Trophoblast cell (in vitro differentiated cells and primary cell): ENCODE results near the gene TERF2IP.

Experiments
- DNase-seq, 2 donors: peaks; one replicate each; pipeline ENCODE4 v3.0.0-alpha.2; 2016
- H2AFZ ChIP-seq: 2 replicates; pipeline ENCODE4 v1.6.1; 2013; ENCODE audit warnings: low read length, moderate library complexity, mild to moderate bottlenecking; ENCODE audit not compliant: insufficient read depth, poor library complexity
- H2AK5ac ChIP-seq: 2 replicates; pipeline ENCODE4 v1.6.1; 2013; ENCODE audit warnings: mild to moderate bottlenecking, low read length
- H2BK120ac ChIP-seq: 2 replicates; pipeline ENCODE4 v1.6.1; 2013; ENCODE audit warnings: low read length, mild to moderate bottlenecking, moderate library complexity; ENCODE audit not compliant: insufficient read depth, poor library complexity
- H2BK12ac ChIP-seq: 2 replicates; pipeline ENCODE4 v1.6.1; 2013; ENCODE audit warnings: mild to moderate bottlenecking, low read length, moderate library complexity
- H2BK5ac ChIP-seq: 2 replicates; pipeline ENCODE4 v1.6.1; 2013; ENCODE audit warnings: low read length, low read depth, moderate library complexity, mild to moderate bottlenecking; ENCODE audit not compliant: poor library complexity
- H3K14ac ChIP-seq: 2 replicates; pipeline ENCODE4 v1.6.1; 2013; ENCODE audit warnings: mild to moderate bottlenecking, low read length
- H3K18ac ChIP-seq: 2 replicates; pipeline ENCODE4 v1.6.1; 2013; ENCODE audit warnings: mild to moderate bottlenecking, low read length
- H3K23ac ChIP-seq: 2 replicates; pipeline ENCODE4 v1.6.1; 2013; ENCODE audit warnings: low read length
- H3K27ac ChIP-seq: 2 replicates; pipeline ENCODE4 v1.5.1; 2013; ENCODE audit warnings: low read depth, mild to moderate bottlenecking, inconsistent platforms, low read length, moderate library complexity
- H3K27me3 ChIP-seq: 2 replicates; pipeline ENCODE4 v1.6.1; 2013; ENCODE audit warnings: inconsistent platforms, mild to moderate bottlenecking, low read length, moderate library complexity; ENCODE audit not compliant: insufficient read depth
- H3K36me3 ChIP-seq, 2 experiments: 1 replicate in 1 of 2; 2 replicates in 1 of 2; pipeline ENCODE4 v1.6.1; 2013; ENCODE audit warnings: low read length in 2 of 2, mild to moderate bottlenecking in 2 of 2, moderate library complexity in 1 of 2; ENCODE audit not compliant: insufficient read depth in 2 of 2, control insufficient read depth in 1 of 2
- H3K4ac ChIP-seq: 2 replicates; pipeline ENCODE4 v1.6.1; 2013; ENCODE audit warnings: low read depth, mild to moderate bottlenecking, low read length, moderate library complexity
- H3K4me1 ChIP-seq, 2 experiments: 1 replicate in 1 of 2; 2 replicates in 1 of 2; pipeline ENCODE4 v1.6.1; 2013; ENCODE audit warnings: low read length in 2 of 2, mild to moderate bottlenecking in 2 of 2, moderate library complexity in 1 of 2; ENCODE audit not compliant: insufficient read depth in 2 of 2, control insufficient read depth in 1 of 2
- H3K4me2 ChIP-seq: 2 replicates; pipeline ENCODE4 v1.6.1; 2013; ENCODE audit warnings: inconsistent platforms, mild to moderate bottlenecking, low read length, moderate library complexity
- H3K4me3 ChIP-seq: 2 replicates; pipeline ENCODE4 v1.5.1; 2013; ENCODE audit warnings: mild to moderate bottlenecking, low read depth, low read length, inconsistent platforms
- H3K79me1 ChIP-seq: one replicate; pipeline ENCODE4 v1.6.1; 2013; ENCODE audit warnings: low read length
- H3K79me2 ChIP-seq: 2 replicates; pipeline ENCODE4 v1.6.1; 2013; ENCODE audit warnings: low read length, mild to moderate bottlenecking; ENCODE audit not compliant: control insufficient read depth, insufficient read depth, poor library complexity
- H3K9ac ChIP-seq: 2 replicates; pipeline ENCODE4 v1.6.1; 2013; ENCODE audit warnings: mild to moderate bottlenecking, low read length
- H3K9me3 ChIP-seq: 2 replicates; pipeline ENCODE4 v1.6.1; 2013; ENCODE audit warnings: low read depth, mild to moderate bottlenecking, control low read depth, inconsistent platforms, low read length; ENCODE audit not compliant: insufficient read depth
- H4K12ac ChIP-seq: 2 replicates; pipeline ENCODE4 v1.6.1; 2013; ENCODE audit warnings: low read depth, mild to moderate bottlenecking, low read length, moderate library complexity
- H4K8ac ChIP-seq: 2 replicates; pipeline ENCODE4 v1.6.1; 2013; ENCODE audit warnings: low read depth, mild to moderate bottlenecking, low read length, moderate library complexity
- H4K91ac ChIP-seq: one replicate; pipeline ENCODE4 v1.6.1; 2013; ENCODE audit warnings: low read depth, mild to moderate bottlenecking, low read length, moderate library complexity
- WGBS: extraction: QIAGEN DNeasy Blood & Tissue Kit; methylation state at CpG from one replicate; pipeline ENCODE4 v1.1.7; 2013; ENCODE audit warnings: missing lambda C conversion rate; ENCODE audit not compliant: insufficient read length, insufficient coverage; ENCODE audit errors: extremely low coverage; 5-methylcytosine and 5-hydroxymethylcytosine counted together

The TERF2IP gene

GRCh38 chr16:75629132-75629531, 18.4 kb upstream of the TERF2IP start:
- H3K4ac ChIP-seq: no peak overlapping the region
- H2AFZ ChIP-seq: no peak overlapping the region
- H3K23ac ChIP-seq: no peak overlapping the region
- no peak for DNase-seq
- no peaks in the 10 kb centered on the region for H3K27me3 ChIP-seq
- H3K4me3 ChIP-seq: no peak overlapping the region
- H3K27ac ChIP-seq: no peak overlapping the region
- no peak overlapping the region for H3K4me2 ChIP-seq
- no peak overlapping the region for H3K9ac ChIP-seq
- H2BK120ac ChIP-seq: no peak overlapping the region
- H2AK5ac ChIP-seq: no peak overlapping the region
- H4K8ac ChIP-seq: no peak overlapping the region
- no peak overlapping the region for H3K14ac ChIP-seq
- H4K91ac ChIP-seq: no peak overlapping the region
- no peaks in the 10 kb centered on the region for H3K9me3 ChIP-seq
- H3K79me1 ChIP-seq: no peaks in the 10 kb centered on the region
- H3K4me1 ChIP-seq: no peaks in the 10 kb centered on the region
- WGBS: no CpG with 5 or more reads among the region's 10 CpGs
- H2BK5ac ChIP-seq: no peak overlapping the region
- H3K18ac ChIP-seq: no peak overlapping the region
- no peaks in the 10 kb centered on the region for H3K79me2 ChIP-seq
- no peak overlapping the region for H2BK12ac ChIP-seq
- H4K12ac ChIP-seq: no peak overlapping the region
- peaks cover 39 to 78% of the 10 kb centered on the region in 2 experiments for H3K36me3 ChIP-seq

- Histone ChIP-seq H3K36me3 (peaks cover 43 to 83% of the 10 kb centered on the region in 2 experiments), H3K14ac (no peak overlapping the region), H3K79me1 (no peaks in the 10 kb centered on the region), H3K27ac (no peak overlapping the region), H4K91ac (no peak overlapping the region), H2AK5ac (no peak overlapping the region), H3K4ac (no peak overlapping the region), H2BK120ac (no peak overlapping the region), H3K9me3 (no peaks in the 10 kb centered on the region), H3K4me1 (no peaks in the 10 kb centered on the region), H3K23ac (no peak overlapping the region), H3K27me3 (no peaks in the 10 kb centered on the region), H3K18ac (no peak overlapping the region), H4K12ac (no peak overlapping the region), H3K4me3 (no peak overlapping the region), H2BK12ac (no peak overlapping the region), H2AFZ (no peak overlapping the region), H2BK5ac (no peak overlapping the region), H3K9ac (no peak overlapping the region), H3K4me2 (no peak overlapping the region), H3K79me2 (no peaks in the 10 kb centered on the region), H4K8ac (no peak overlapping the region)
- no CpG with 5 or more reads among the region's 3 CpGs for WGBS
- no peak for DNase-seq
These were observed 17.5 kb upstream of the TERF2IP start for GRCh38 chr16:75630052-75630451.

- H3K79me2 ChIP-seq: no peaks in the 10 kb centered on the region
- no peak overlapping the region for H3K18ac ChIP-seq
- DNase-seq: no peak
- no peak overlapping the region for H3K4ac ChIP-seq
- H3K4me3 ChIP-seq: no peak overlapping the region
- H3K9me3 ChIP-seq: no peaks in the 10 kb centered on the region
- no CpG with 5 or more reads among the region's 8 CpGs for WGBS
- H3K4me1 ChIP-seq: no peaks in the 10 kb centered on the region
- no peak overlapping the region for H3K14ac ChIP-seq
- H3K36me3 ChIP-seq: peaks cover 51 to 78% of the 10 kb centered on the region in 2 experiments
- no peak overlapping the region for H4K8ac ChIP-seq
- H4K12ac ChIP-seq: no peak overlapping the region
- no peak overlapping the region for H2BK12ac ChIP-seq
- no peaks in the 10 kb centered on the region for H3K79me1 ChIP-seq
- H4K91ac ChIP-seq: no peak overlapping the region
- no peak overlapping the region for H2BK120ac ChIP-seq
- no peaks in the 10 kb centered on the region for H3K27me3 ChIP-seq
- no peak overlapping the region for H3K9ac ChIP-seq
- H3K23ac ChIP-seq: no peak overlapping the region
- no peak overlapping the region for H3K27ac ChIP-seq
- no peak overlapping the region for H2BK5ac ChIP-seq
- no peak overlapping the region for H2AK5ac ChIP-seq
- no peak overlapping the region for H3K4me2 ChIP-seq
- H2AFZ ChIP-seq: no peak overlapping the region
These were observed 14.7 kb upstream of the TERF2IP start for GRCh38 chr16:75632857-75633256.

- H4K12ac ChIP-seq: no peak overlapping the region
- no peak overlapping the region for H3K27ac ChIP-seq
- H3K79me2 ChIP-seq: no peaks in the 10 kb centered on the region
- no peak overlapping the region for H3K4me3 ChIP-seq
- H2BK120ac ChIP-seq: no peak overlapping the region
- no peaks in the 10 kb centered on the region for H3K4me1 ChIP-seq
- no peak overlapping the region for H4K91ac ChIP-seq
- H3K18ac ChIP-seq: no peak overlapping the region
- H3K27me3 ChIP-seq: no peaks in the 10 kb centered on the region
- H2AK5ac ChIP-seq: no peak overlapping the region
- H3K14ac ChIP-seq: no peak overlapping the region
- H4K8ac ChIP-seq: no peak overlapping the region
- no peaks in the 10 kb centered on the region for H3K9me3 ChIP-seq
- H2AFZ ChIP-seq: no peak overlapping the region
- no peak overlapping the region for H3K9ac ChIP-seq
- no peak overlapping the region for H2BK5ac ChIP-seq
- WGBS: no CpG with 5 or more reads among the region's 3 CpGs
- no peaks in the 10 kb centered on the region for H3K79me1 ChIP-seq
- H3K23ac ChIP-seq: no peak overlapping the region
- H3K4me2 ChIP-seq: no peak overlapping the region
- H3K4ac ChIP-seq: no peak overlapping the region
- no peak for DNase-seq
- no peak overlapping the region for H2BK12ac ChIP-seq
- H3K36me3 ChIP-seq: peaks cover 48 to 63% of the 10 kb centered on the region in 2 experiments
These were observed 12.5 kb upstream of the TERF2IP start for GRCh38 chr16:75635036-75635435.
